Activated T-cell treated with anti-CD3 and anti-CD28 coated beads for 1 hour (primary cell): ENCODE results near the gene PRDM2.

Source experiments
- DNase-seq: peaks from one replicate; pipeline ENCODE4 v3.0.0-alpha.2; 2020; ENCODE audit warnings: low read depth

PRDM2 gene

DNA sequence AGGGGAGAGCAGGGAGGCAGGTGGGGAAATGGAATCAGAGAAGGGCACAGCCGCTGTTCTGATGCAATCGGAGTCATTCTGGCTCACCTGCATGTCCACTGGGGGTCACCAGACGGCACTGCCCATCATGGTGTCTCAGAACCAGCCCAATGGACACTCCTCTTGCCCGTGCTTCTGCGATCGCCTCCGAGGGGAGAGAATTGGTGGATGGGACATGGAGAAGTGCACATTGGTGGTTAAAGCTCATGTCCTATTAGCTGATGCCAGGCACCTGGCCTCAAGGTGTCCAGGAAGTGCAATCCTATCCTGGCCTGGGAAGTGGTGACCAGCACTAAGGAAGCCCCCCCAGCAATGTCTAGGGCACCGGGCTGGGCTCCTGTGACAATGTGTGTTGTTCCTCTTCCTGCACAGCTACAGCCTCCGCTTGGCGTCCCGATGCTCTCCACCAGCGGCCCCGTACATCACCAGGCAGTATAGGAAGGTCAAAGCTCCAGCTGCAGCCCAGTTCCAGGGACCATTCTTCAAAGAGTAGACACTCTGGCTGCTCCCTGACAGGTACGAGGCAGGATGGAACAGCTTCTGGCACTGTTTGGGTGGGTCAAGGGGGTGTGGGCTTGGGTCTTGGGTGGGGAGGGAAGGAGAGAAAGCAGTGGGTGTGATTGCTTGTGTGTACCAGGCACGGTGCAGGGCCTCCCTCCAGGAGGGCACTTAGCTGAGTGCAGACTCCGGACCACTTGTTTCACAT is 116.2 kb downstream of the PRDM2 start:
- DNase-seq = no peak

DNA sequence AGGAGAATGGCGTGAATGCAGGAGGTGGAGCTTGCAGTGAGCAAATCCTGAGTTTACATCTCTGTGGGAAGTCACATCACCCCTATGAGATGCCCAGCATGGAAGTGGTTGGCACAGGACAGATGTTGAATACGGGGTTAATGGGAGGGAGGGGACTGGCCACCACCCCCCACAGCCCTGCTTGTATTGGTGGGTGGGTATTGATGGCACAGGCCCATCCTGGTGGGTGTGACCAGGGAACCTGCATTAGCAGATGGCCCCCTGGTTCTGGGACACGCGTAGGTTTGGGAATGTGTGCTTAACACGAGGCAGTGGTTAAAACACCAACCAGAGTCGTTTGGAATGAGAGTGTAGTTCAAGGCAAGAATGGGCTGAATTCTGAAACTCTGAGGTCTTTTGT is 117.9 kb downstream of the PRDM2 start:
- no peak for DNase-seq

DNA sequence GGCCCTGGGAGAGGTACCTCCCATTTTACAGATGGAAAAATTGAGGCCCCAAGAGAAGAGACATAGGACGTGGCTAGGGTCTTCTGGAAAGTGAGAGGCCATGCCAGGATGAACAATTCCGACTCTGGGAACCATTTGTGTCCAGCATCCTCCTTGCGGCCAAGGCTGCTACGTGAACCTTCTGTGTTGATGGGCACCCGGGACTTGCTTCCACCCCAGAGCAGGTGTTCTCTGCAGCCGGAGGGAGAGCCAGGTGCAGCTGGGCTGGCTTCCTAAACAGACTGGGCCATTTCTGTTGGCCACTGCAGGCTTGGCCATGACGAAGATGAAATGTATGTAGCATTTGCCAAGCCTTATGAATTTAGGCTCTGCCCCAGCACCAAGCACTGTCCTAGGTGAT is 118.9 kb downstream of the PRDM2 start:
- DNase-seq = no peak

DNA sequence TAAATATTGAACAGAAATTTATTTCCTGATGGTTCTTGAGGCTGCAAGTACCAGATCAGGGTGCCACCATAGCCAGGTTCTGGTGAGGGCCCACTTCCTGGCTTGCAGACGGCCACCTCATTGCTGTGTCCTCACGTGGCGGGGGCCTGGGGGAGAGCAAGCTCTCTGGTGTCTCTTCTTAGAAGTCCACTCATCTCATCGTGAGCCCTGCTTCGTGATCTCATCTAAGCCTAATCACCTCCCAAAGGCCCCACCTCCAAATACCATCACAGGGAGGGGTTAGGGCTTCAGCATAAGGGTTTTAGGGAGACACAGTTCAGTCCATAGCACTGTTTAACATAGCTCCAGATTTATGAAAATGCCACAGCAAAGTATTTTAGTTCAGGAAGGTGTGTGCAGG is 119.7 kb downstream of the PRDM2 start:
- DNase-seq = no peak

DNA sequence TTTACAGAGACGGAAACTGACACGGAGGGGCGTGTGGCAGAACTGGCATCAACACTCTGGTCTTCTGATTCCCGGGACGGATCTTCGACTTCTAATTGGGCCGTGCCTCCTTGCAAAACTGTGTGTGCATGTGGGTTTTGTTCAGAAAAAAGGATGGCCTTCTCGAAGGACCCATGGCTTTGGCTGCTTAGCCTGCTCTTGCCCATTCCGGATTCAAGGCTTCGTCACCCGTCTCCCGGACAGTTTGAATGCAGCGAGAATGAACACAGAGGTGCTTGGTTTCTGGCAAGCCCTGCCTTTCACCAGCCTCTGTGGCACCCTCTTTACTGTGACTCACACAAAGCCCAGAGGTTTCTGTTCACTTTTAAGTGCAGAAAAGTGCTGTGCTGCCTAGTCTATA is 120.1 kb downstream of the PRDM2 start:
- no peak for DNase-seq

DNA sequence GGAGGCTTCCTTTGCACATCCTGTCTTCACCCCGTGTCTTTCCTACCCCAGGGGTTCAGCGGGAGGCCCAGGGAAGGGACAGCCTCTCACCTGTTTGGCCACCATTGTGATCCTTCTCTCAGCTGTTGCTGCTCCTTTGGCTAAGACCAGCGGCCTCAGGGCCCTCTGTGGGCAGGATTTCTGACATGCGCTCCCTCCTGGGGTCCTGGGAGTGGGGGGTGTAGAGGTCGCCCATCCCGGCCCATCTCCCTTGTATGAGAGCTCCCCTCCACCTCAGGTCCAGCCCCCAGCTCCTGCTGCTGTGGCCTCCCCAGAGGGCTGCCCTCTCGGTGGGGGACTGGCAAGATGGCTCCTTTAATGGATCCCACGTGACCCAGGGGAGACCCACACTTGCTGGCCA is 120.5 kb downstream of the PRDM2 start:
- DNase-seq = no peak

DNA sequence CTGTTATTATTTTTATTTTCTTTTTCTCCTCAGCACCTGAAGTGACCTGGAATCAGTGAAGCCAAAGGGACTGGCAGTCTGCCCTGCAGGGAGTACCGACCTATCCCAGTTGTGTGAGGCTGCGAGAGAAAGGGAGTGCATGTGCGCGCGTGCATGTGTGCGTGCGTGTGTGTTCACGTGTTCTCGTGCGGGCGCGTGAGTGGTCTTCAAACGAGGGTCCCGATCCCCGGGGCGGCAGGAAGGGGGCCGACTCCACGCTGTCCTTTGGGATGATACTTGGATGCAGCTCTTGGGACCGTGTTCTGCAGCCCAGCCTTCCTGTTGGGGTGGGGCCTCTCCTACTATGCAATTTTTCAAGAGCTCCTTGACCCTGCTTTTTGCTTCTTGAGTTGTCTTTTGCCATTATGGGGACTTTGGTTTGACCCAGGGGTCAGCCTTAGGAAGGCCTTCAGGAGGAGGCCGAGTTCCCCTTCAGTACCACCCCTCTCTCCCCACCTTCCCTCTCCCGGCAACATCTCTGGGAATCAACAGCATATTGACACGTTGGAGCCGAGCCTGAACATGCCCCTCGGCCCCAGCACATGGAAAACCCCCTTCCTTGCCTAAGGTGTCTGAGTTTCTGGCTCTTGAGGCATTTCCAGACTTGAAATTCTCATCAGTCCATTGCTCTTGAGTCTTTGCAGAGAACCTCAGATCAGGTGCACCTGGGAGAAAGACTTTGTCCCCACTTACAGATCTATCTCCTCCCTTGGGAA is 123.3 kb downstream of the PRDM2 start:
- no peak for DNase-seq

DNA sequence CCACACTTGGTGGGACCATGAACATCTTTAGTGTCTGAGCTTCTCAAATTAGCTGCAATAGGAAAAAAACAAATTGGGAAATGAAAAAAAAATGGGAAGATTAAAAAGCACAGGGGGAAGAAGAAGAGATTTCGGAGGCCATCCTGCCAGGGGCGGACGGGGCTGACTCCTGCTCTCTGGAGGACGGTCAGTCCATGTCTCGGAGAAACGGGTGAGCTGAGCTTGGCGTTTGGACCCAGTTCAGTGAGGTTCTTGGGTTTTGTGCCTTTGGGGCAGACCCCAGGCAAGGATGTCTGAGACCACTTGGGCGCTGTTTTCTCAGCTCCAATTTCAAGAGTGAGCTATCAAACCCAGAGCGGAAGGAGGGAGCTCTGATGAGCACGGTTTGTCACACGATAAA is 123.9 kb downstream of the PRDM2 start:
- no peak for DNase-seq

DNA sequence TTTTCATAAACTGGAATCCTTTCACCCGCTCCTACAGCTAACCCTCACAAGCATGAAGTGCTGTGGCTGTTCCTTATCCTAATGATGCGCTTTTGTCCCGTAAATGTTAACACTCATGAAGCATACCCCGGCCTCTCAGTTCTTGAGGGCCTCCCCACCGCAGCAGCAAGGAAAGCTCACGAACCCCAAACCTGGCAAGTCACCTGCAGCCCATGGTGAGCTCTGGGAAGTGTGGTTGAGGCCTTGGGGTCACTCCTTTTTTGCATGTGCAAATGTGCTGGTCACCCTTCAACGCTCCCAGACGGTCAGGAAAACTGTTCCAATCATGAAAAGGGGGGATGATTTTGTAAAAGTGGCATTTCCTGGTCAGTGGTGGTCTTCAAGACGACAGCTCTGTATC is 124.6 kb downstream of the PRDM2 start:
- DNase-seq = no peak

DNA sequence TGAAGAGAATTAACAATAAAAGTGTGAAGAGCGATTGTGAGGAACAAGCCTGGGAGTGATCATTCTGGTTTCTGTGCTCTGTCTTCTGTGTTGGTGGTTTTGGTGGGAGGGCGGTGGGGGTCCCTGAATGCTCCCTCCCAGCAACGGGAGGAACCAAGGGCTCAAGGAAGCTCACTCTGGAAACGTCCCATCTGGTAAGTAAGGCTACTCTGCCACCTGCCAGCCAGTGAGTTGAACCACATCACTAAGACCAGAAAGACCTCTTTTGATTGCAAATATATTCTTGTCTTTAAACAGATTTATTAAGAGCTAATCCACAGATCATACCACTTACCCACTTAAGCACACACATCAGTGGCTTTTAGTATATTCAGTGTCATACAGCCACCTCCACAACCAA is 125.0 kb downstream of the PRDM2 start:
- DNase-seq = no peak

DNA sequence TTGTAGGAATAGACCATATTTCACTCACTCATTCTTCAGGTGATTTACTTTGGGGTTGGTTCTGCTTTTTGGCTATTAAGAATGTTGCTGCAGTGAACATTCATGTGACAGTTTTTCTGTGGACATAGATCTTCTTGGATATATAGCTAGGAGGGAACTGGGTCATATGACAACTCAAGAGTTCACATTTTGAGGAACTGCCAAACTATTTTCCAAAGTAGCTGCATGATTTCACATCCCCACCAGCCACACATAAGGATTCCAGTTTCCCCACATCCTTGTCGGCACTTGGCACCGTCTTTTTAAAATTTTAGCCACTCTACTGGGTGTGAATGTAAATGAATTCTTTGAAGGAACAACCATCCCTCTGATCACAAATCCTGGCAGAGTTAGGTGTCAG is 126.0 kb downstream of the PRDM2 start:
- no peak for DNase-seq

DNA sequence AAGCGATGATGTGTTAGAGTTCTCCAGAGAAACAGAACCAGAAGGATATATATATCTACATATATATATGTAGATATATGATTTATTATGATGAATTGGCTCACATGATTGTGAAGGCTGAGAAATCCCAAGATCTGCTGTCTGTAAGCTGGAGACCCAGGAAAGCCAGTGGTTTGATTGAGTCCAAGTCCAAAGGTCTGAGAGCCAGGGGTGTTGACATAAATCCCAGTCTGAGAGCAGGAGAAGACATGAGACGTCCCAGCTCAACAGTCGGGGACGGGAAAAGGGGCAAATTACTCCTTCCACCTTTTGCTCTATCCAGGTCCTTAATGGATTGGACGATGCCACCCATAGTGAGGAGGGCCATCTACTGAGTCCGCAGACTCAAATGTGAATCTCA is 126.6 kb downstream of the PRDM2 start:
- no peak for DNase-seq

DNA sequence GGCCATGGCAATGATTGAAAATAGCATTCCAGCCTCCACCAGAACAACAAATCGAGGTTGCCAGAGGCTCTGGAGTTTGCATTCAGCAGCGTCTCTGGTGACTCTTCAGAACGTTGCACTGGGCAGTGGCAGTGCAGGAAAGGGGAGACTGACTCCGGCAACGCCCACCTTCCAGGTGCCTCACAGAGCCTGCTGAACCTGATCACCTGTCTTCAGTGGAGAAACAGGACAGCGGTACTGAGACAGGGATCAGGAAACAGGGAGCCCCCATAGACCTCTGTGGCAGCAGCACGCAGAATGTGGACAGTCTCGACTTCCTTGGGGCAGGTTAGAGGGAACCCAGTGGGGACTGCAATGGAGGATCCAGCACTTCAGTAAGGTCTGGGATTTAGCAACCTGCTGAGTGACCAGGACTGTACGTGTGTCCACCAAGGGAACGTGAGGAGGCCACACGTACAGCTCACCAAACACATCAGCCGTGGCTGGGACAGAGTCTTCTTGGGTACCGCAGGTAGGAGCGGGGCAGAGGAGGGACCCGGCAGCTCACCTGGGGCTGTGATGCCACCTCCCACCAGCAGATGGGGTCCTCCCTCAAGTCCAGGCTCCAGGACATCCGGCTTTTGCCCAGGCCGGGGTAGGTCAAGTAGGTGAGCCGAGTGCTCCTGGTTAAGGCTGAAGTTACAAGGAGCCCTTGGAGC is 128.6 kb downstream of the PRDM2 start:
- no peak for DNase-seq

DNA sequence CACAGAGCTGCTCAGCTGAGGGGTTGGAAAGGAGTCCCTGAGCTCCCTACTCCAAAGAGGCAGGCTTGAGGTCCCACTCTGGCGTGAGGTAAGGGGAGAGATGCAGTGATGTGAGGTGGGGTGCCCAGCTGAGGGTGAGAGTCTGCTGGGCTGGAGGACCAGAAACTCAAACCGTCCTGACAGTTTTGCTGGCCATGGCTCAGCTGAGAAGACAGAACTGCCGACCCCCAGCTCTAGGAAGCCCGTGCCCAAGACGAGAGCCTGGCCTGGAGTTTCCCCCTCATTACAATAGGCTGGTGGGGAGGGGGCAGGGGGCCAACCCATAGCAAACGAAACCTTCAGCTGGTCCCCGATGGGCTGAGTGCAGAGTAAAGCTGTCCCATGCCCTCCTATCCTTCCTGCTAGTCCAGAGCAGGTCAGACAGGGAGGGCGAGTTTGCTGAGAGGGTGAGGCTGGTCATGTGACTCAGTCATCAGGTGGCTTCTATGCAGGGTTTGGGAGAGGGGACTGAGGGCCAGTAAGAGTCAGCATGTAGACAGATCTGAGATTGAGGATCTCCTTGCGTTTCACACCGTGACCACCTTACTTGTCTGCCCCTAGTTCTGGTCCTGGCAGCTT is 129.3 kb downstream of the PRDM2 start:
- DNase-seq = no peak

DNA sequence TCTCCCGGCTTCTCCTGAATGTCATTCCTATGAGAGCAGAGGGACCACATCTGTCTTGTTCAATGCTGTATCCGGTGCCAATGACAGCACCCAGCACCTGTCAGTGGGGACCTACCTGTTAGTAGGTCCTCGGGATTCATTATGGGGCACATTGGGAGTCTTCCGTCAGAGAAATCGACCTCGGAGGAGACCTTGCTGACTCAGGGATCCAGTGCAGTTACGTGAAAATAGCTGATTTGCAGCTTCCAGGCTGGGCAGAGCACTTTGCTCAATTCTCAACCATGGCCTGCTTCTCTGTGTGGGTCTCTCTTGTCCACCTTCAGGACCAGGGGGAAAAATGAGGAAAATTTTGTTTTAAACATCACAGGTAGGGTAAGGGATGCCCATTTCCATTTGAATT is 130.2 kb downstream of the PRDM2 start:
- no peak for DNase-seq

DNA sequence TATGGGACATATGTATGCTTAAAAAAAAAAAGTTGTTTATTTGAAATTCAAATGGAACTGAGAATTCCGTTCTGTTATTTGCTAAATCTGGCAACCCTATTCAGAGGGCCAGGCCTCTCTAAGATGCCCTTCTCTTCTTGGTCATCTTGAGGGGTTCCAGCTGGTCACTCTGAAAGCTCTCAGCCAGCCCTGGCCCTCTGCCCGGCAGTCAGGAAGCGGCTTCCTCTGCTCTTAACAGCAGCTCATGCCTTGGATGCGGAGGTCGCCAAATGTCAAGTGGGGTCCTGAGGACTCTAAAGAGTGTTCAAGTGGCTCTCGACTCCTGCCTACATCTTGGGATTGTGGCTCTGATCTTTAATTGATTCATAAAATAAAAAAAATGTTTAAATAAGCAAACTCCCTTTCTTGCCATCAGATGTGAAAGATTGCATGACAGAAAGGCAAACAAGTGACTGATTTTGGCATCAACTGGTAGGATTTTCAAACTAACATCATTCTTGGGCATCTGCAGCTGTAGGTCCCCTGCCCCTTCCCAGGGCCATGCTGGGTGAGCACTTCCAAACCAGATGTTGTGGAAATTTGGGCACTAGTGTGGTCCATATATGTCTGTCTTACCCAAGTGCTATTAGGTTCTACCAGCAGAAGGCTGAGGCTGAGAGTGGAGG is 130.8 kb downstream of the PRDM2 start:
- DNase-seq = no peak

DNA sequence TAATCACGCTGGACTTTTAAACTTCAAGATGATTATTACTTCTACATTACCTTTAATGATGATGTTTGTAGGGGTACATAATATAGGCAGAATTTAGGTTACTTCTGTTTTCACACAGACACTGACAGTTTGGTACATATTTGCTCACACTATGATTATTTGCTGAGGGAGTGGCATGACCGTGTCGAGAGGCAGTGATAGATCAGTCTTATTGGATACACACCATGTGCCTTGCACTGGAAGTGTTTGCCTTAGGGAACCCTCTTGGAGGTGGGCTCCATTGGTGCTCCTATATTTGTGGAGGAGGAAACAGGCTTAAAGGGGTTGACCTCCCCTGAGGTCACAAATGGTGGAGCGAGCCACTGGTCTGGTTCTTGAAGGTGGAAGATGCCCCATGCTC is 132.1 kb downstream of the PRDM2 start:
- no peak for DNase-seq

DNA sequence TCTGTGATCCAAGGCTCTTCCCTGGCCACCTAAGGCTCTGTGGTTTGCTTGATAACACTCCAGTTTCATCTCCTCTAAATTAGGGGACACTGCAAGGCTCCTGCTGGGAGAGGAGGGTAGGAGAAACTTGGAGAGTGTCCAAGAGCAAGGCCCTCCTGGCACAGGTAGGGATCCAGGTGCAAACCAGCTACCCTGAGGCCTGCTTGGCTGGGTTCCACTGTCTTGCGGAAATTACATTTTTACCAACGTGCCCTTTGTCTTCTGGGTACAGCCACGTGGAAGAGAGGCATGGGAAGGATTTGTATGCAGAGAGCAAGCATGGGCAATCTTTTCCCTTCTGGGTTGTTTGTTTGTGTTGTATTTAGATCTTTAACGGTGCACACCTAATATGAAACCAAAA is 132.5 kb downstream of the PRDM2 start:
- no peak for DNase-seq

DNA sequence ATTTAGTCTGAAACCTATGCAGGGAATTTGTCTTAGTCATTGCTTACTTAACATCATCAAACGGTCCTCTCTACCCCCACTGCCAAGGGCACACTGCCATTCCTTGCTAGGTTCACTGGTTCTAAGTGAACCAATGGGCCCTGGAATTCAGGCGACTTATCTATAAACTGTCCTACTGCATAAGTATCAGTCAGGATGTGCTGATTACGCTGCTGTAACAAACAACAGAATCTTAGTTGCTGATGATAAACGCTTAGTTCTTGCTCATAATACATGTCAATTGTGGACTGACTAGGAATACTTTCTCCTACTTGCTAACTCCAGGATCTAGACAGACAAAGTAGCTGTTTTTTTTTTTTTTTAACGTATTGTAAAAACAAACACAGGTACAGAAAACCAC is 136.1 kb downstream of the PRDM2 start:
- DNase-seq = no peak

DNA sequence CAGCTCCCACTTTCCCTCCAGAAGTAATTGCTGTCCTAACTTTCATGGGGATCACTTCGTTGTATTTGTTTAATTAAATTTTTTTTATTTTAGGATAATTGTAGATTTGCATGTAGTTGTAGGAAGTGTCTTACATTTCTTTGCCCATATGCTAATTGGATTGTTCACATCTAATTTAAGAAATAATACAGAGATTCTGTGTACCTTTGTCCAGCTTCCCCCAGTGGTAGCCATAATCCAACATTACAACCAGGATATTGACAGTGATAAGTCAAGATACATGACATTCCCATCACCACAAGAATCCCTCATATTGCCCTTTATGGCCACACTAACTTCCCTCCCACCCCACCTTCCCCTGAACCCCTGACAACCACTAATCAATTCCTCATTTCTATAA is 136.6 kb downstream of the PRDM2 start:
- DNase-seq = no peak

DNA sequence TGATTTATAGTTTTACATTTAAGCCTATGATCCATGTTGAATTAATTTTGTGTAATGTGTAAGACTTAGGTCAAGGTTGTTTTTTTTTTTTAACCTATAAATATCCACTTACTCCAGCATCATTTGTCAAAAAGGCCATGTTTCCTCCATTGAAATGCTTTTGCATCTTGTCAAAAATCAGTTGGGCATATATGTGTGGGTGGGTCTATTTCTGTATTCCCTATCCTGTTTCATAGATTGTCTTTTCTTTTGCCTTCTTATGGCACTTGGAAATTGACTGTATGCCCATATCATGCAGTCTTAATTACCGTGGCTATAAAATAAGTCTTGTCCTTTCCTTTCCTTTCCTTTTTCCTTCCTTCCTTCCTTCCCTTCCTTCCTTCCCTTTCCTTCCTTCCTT is 138.2 kb downstream of the PRDM2 start:
- DNase-seq = no peak

DNA sequence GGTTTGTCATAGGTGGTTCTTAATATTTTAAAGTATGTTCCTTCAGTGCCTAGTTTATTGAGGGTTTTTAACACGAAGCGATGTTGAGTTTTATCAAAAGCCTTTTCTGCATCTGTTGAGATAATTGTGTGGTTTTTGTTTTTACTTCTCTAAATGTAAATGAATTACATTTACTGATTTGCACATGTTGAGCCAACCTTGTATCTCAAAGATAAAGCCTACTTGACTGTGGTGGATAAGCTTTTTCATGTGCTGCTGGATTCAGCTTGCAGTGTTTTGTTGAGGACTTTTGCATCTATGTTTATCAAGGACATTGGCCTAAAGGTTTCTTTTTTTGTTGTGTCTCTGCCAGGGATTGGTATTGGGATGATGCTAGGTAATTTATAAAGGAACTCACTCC is 142.5 kb downstream of the PRDM2 start:
- DNase-seq = no peak
